ENCODE data around the gene GSTA4. TPM values are rescaled to one million over a fixed set of nuclear protein-coding genes. Genes with fewer than 3 reads are reported as not detected.

GSTA4 gene
- total and polyA plus RNA-seq, 2 of the 13 experiments (the other 11 are each of a cell fraction or from before 2014, with no cell fraction given): 34.1 to 53.6 TPM

DNA sequence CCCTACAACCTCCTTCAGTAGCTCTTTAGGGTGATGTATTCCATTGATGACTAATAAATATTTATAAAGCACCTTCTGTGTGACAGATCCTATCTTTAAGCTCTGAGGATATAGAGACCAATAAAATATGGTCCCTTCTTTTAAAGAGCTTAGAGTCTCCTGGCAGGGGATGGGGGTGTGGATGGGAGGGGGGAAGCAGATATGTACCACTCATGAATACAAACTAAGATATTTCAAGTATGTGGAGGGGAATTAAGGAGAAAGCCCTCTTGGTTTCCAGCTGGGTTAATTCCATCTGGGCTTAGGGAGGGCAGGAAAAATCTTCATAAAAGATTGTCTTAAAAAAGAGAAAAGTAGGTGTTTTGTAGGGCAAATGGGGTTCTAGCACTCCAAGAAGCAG lies 48.5 kb upstream of the GSTA4 start (continued):
- TF ChIP-seq PAWR (CRISPR knock-in tag; IDR thresholded peaks at IDR 0.05; ENCODE audit: borderline replicate concordance) (no peak), ETV5 (CRISPR knock-in tag; IDR thresholded peaks at IDR 0.05; ENCODE audit: borderline replicate concordance) (no peak), ELF1 (CRISPR knock-in tag; IDR thresholded peaks at IDR 0.05) (no peak), ZNF629 (CRISPR knock-in tag; conservative IDR thresholded peaks at IDR 0.05) (no peak), ZBTB4 (CRISPR knock-in tag; IDR thresholded peaks at IDR 0.05; ENCODE audit: borderline replicate concordance) (no peak), ARID2 (CRISPR knock-in tag; IDR thresholded peaks at IDR 0.05; ENCODE audit: borderline replicate concordance) (no peak), ELF3 (CRISPR knock-in tag; IDR thresholded peaks at IDR 0.05) (no peak)

GRCh38 chr6:53042112-53042511 lies 47.0 kb upstream of the GSTA4 start:
- intact Hi-C loops (cut with micrococcal nuclease; ENCODE audit: unreplicated experiment): no loop called here
- BruUV-seq (replicated peaks): no TSS peak
- Histone ChIP-seq H3K27ac (ENCODE audit: extremely low read length, insufficient read depth, low read length) (no peak overlapping the region), H3K27me3 (ENCODE audit: control insufficient read depth in 1 of 2, insufficient read depth in 2 of 2, low read length in 2 of 2) (no peaks in the 10 kb centered on the region), H3K4me2 (ENCODE audit: low read depth, low read length) (no peak overlapping the region), H3K4me1 (ENCODE audit: insufficient read depth, low read length) (no peaks in the 10 kb centered on the region), H3K4me3 (replicated peaks in 1 of 3; ENCODE audit: insufficient read depth in 1 of 3, low read depth in 2 of 3, low read length in 3 of 3) (no peak overlapping the region), H3K9ac (ENCODE audit: insufficient read depth, low read depth, low read length) (no peak overlapping the region), H3K79me2 (ENCODE audit: insufficient read depth, low read length) (no peaks in the 10 kb centered on the region), H3K36me3 (replicated peaks in 1 of 2; ENCODE audit: control insufficient read depth in 1 of 2, insufficient read depth in 2 of 2, low read length in 2 of 2) (peaks cover 17 to 37% of the 10 kb centered on the region in 2 experiments), H3K9me3 (ENCODE audit: low read length) (no peaks in the 10 kb centered on the region), H4K20me1 (ENCODE audit: insufficient read depth, low read length) (no peaks in the 10 kb centered on the region), H2AFZ (ENCODE audit: low read length) (no peak overlapping the region)
- peak; percentile 35 for DNase-seq (ENCODE audit: low spot score)
- 76% methylated on average over 4 of the region's 4 CpGs for WGBS (ENCODE audit: low lambda C conversion rate)
- TF ChIP-seq, protein P1, sequence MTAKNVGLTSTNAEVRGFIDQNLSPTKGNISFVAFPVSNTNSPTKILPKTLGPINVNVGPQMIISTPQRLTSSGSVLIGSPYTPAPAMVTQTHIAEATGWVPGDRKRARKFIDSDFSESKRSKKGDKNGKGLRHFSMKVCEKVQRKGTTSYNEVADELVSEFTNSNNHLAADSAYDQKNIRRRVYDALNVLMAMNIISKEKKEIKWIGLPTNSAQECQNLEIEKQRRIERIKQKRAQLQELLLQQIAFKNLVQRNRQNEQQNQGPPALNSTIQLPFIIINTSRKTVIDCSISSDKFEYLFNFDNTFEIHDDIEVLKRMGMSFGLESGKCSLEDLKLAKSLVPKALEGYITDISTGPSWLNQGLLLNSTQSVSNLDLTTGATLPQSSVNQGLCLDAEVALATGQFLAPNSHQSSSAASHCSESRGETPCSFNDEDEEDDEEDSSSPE (CRISPR knock-in tag; IDR thresholded peaks at IDR 0.05): no peak
- TF ChIP-seq ZNF331 (CRISPR knock-in tag; IDR thresholded peaks at IDR 0.05) (no peak), MAFK (conservative IDR thresholded peaks at IDR 0.05 in 1 of 2, IDR thresholded peaks at IDR 0.05 in 1 of 2; ENCODE audit: low read length in 2 of 2) (peak; percentile 91 to 92), MZF1 (CRISPR knock-in tag; IDR thresholded peaks at IDR 0.05; ENCODE audit: borderline replicate concordance) (no peak), MTA1 (CRISPR knock-in tag; IDR thresholded peaks at IDR 0.05; ENCODE audit: borderline replicate concordance) (no peak), HDAC6 (IDR thresholded peaks at IDR 0.05; ENCODE audit: low read depth, low read length) (no peak), LBX2 (CRISPR knock-in tag; IDR thresholded peaks at IDR 0.05; ENCODE audit: borderline replicate concordance) (no peak), MAFF (IDR thresholded peaks at IDR 0.05; ENCODE audit: low read depth, low read length) (peak; percentile 94), FOSL2 (CRISPR knock-in tag; IDR thresholded peaks at IDR 0.05) (peak; percentile 17; the same call in 1 of the 2 replicates), MYC (CRISPR knock-in tag; IDR thresholded peaks at IDR 0.05; ENCODE audit: borderline replicate concordance) (no peak)
- in situ Hi-C loops (cut with HindIII; ENCODE audit: extremely low pct_ligation_motif_present, low pct_unique_long_range_greater_than_20kb): no loop called here
- ATAC-seq: no peak
- ChIA-PET POLR2A (interaction anchor here (0.7 kb wide), 1 partner anchor 47 kb away, joined by 3 read pairs; the partner anchor contains the start of gene GSTA4), CTCF (ENCODE audit: low intra/inter-chr PET ratio, low total read pairs) (no interaction called here)
- FAIRE-seq: peak; percentile 53
